Endothelial cell of umbilical vein (primary cell): ENCODE results near the gene OPCML.

Source experiments
- CTCF ChIP-seq, 2 donors: IDR thresholded peaks; 1 replicate in 1 of 2; 2 replicates in 1 of 2; pipeline ENCODE4 v1.5.1; 2011; ENCODE audit warnings: low read length in 2 of 2, mild to moderate bottlenecking in 2 of 2, moderate library complexity in 2 of 2, control low read depth in 1 of 2, inconsistent platforms in 1 of 2, low read depth in 1 of 2; ENCODE audit not compliant: insufficient read depth in 1 of 2; ENCODE audit errors: extremely low read depth in 1 of 2
- EZH2 ChIP-seq: IDR thresholded peaks from 2 replicates; pipeline ENCODE4 v1.6.1; 2012; ENCODE audit warnings: borderline replicate concordance, low read depth, mild to moderate bottlenecking, moderate library complexity, low read length, inconsistent platforms; ENCODE audit not compliant: severe bottlenecking
- FOS ChIP-seq: IDR thresholded peaks from 2 replicates; pipeline ENCODE4 v1.6.1; 2011; ENCODE audit warnings: mild to moderate bottlenecking, low read length, moderate library complexity, borderline replicate concordance; ENCODE audit not compliant: insufficient read depth
- GATA2 ChIP-seq: IDR thresholded peaks from 2 replicates; pipeline ENCODE4 v1.7.0; 2011; ENCODE audit warnings: low read depth, mild to moderate bottlenecking, moderate library complexity, mixed read lengths, low read length; ENCODE audit not compliant: insufficient read length, insufficient read depth
- JUN ChIP-seq: IDR thresholded peaks from 2 replicates; pipeline ENCODE4 v1.6.1; 2011; ENCODE audit warnings: borderline replicate concordance, low read depth; ENCODE audit not compliant: insufficient read length, insufficient read depth
- MAX ChIP-seq: IDR thresholded peaks from 2 replicates; pipeline ENCODE4 v1.6.1; 2011; ENCODE audit not compliant: insufficient read depth, insufficient read length
- MYC ChIP-seq: IDR thresholded peaks from one replicate; pipeline ENCODE4 v1.6.1; 2011; ENCODE audit warnings: mild to moderate bottlenecking, low read depth, low read length
- POLR2A ChIP-seq: IDR thresholded peaks from 2 replicates; pipeline ENCODE4 v1.6.1; 2012; ENCODE audit warnings: low read depth, mild to moderate bottlenecking, control low read depth, low read length
- POLR2AphosphoS5 ChIP-seq: IDR thresholded peaks from 2 replicates; pipeline ENCODE4 v1.6.1; 2012; ENCODE audit warnings: low read depth, mild to moderate bottlenecking, control low read depth, low read length, moderate library complexity; ENCODE audit not compliant: insufficient read depth

- TF ChIP-seq CTCF (IDR thresholded peaks at IDR 0.05; ENCODE audit: extremely low read depth in 1 of 2, insufficient read depth in 1 of 2, low read depth in 1 of 2, low read length in 2 of 2) (no peak), JUN (no peak), MAX (no peak), POLR2A (no peak), EZH2 (no peak), POLR2AphosphoS5 (no peak), FOS (no peak), MYC (no peak), GATA2 (no peak)
These were observed 340.4 kb downstream of the OPCML start for GRCh38 chr11:133191931-133192330.
